HL-60 (cell line): ENCODE results near the gene MCOLN1.

ENCODE experiments used
- CTCF ChIP-seq: IDR thresholded peaks from one replicate; pipeline ENCODE4 v1.5.1; 2011; ENCODE audit warnings: low read length, control low read depth, inconsistent platforms; ENCODE audit not compliant: insufficient read depth
- POLR2AphosphoS5 ChIP-seq: IDR thresholded peaks from 2 replicates; pipeline ENCODE4 v1.6.1; 2012; ENCODE audit warnings: low read depth

GRCh38 chr19:7482584-7483439 is 39.6 kb upstream of the MCOLN1 start:
- TF ChIP-seq CTCF (no peak), POLR2AphosphoS5 (no peak)
